ENCODE measurements around the gene PPFIA2. TPM values are rescaled to one million over a fixed set of nuclear protein-coding genes. Genes with fewer than 3 reads are reported as not detected.

Gene PPFIA2
- total RNA-seq, 4 donors from 2014 or later = 0.13 to 2.9 (median 0.76) TPM

DNA sequence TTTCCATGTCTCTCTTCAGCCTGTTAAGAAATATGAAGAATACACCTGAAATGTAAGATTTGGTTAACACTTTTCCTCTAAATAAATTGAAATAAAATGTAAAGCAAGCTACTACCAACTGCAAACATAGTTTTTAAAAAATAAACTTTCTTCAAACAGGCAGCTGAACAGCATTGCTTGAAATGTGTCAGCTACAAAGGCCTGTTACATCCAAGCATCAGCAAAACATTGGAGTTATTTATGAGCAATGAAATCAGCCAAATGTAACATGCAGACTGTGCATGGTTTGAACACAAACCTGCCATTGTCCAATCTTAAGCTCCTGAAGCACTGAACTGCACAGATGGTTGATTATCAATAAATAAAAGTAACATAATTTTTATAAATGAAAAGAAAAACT, 390.0 kb downstream of the PPFIA2 start:
- no peaks in the 10 kb centered on the region for H3K27me3 ChIP-seq
- no peaks in the 10 kb centered on the region for H3K4me1 ChIP-seq
- H3K27ac ChIP-seq (replicated peaks in 1 of 4) = no peak overlapping the region
- intact Hi-C loops (cut with DNase I) = no loop called here
- H3K4me3 ChIP-seq = no peak overlapping the region
- no peaks in the 10 kb centered on the region for H3K36me3 ChIP-seq
- no peaks in the 10 kb centered on the region for H3K9me3 ChIP-seq
- DNase-seq (ENCODE audit: extremely low spot score) = no peak
- TF ChIP-seq, protein P1, sequence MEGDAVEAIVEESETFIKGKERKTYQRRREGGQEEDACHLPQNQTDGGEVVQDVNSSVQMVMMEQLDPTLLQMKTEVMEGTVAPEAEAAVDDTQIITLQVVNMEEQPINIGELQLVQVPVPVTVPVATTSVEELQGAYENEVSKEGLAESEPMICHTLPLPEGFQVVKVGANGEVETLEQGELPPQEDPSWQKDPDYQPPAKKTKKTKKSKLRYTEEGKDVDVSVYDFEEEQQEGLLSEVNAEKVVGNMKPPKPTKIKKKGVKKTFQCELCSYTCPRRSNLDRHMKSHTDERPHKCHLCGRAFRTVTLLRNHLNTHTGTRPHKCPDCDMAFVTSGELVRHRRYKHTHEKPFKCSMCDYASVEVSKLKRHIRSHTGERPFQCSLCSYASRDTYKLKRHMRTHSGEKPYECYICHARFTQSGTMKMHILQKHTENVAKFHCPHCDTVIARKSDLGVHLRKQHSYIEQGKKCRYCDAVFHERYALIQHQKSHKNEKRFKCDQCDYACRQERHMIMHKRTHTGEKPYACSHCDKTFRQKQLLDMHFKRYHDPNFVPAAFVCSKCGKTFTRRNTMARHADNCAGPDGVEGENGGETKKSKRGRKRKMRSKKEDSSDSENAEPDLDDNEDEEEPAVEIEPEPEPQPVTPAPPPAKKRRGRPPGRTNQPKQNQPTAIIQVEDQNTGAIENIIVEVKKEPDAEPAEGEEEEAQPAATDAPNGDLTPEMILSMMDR (IDR thresholded peaks at IDR 0.05) = no peak
- TF ChIP-seq POLR2AphosphoS5 (IDR thresholded peaks at IDR 0.05) (no peak), POLR2A (IDR thresholded peaks at IDR 0.05; ENCODE audit: low read depth) (no peak), EP300 (IDR thresholded peaks at IDR 0.05) (no peak)

DNA sequence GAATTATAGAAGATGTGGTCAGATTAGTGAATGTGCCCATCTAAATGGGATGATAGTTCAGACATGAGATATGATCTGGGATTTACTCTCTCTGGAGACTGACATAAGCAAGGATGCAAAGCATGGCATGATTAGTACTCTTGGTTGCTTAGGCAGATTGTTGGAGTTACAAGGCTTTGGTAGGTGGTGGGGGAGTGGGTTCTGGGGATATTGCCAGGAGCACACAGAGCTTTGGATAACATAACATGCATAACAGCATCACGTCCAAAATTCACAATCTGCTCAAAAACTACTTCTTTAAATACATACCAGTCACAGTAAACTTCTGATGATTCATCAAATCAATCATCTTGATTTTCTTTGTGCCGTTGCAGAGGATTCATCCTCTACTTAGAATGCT, 393.9 kb downstream of the PPFIA2 start:
- intact Hi-C loops (cut with DNase I) = no loop called here
- 61% methylated on average over 2 of the region's 2 CpGs for WGBS
- TF ChIP-seq POLR2AphosphoS5 (IDR thresholded peaks at IDR 0.05) (no peak), POLR2A (IDR thresholded peaks at IDR 0.05; ENCODE audit: low read depth) (no peak), EP300 (IDR thresholded peaks at IDR 0.05) (no peak)
- TF ChIP-seq, protein P1 (IDR thresholded peaks at IDR 0.05) = no peak

DNA sequence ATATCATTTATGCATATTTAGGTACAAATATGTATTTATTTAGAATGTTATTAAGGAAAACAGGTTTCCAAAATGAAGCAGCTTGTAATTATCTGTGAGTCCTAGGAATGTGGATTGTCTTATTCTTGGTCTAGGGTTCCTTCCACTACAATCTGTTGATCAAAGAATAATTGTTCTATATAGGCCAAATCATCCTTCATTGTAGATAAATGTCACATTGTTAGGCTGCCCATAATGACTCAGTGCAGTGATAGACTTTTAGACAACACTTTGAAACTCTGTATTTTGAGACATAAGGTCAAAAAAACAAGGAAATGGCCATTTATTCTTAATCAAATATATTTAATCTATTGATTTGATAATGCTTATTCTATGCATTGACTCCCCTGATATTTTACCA, 398.2 kb downstream of the PPFIA2 start:
- no peak overlapping the region for H3K4me3 ChIP-seq
- TF ChIP-seq POLR2AphosphoS5 (IDR thresholded peaks at IDR 0.05) (no peak), EP300 (IDR thresholded peaks at IDR 0.05) (no peak)
- H3K27me3 ChIP-seq = no peaks in the 10 kb centered on the region
- H3K36me3 ChIP-seq = no peaks in the 10 kb centered on the region
- H3K27ac ChIP-seq (replicated peaks in 1 of 4) = no peak overlapping the region
- DNase-seq (ENCODE audit: extremely low spot score) = no peak
- no peaks in the 10 kb centered on the region for H3K4me1 ChIP-seq
- no peaks in the 10 kb centered on the region for H3K9me3 ChIP-seq
- intact Hi-C loops (cut with DNase I) = no loop called here

More for the DNA sequence above, 393.9 kb downstream of the PPFIA2 start:
- Histone ChIP-seq H3K4me3 (no peak overlapping the region), H3K36me3 (no peaks in the 10 kb centered on the region), H3K27me3 (no peaks in the 10 kb centered on the region), H3K4me1 (no peaks in the 10 kb centered on the region), H3K9me3 (no peaks in the 10 kb centered on the region), H3K27ac (replicated peaks in 1 of 4) (no peak overlapping the region)
- no peak for DNase-seq (ENCODE audit: extremely low spot score)

DNA sequence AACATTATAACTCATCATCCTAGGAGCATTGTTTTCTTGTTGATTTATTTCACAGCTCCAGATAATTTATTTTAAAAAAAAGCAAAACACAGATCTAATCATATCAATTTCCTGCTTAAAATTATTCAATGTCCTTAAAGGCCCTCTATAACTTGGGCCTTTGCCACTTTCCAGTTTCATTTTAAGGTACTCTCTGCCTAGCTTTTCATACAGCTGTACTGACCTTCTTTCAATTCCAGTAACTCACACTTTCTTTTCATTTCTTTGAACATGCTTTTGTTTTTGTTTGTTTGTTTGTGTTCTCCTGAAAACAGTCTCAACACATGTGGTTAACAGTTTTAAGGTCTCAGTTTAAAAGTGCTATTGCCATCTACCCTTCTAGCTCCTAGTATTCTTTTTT, 399.4 kb downstream of the PPFIA2 start:
- intact Hi-C loops (cut with DNase I) = no loop called here
- TF ChIP-seq, protein P1 (IDR thresholded peaks at IDR 0.05) = no peak
- TF ChIP-seq EP300 (IDR thresholded peaks at IDR 0.05) (no peak), POLR2A (IDR thresholded peaks at IDR 0.05; ENCODE audit: low read depth) (no peak), POLR2AphosphoS5 (IDR thresholded peaks at IDR 0.05) (no peak)
- no peak for DNase-seq (ENCODE audit: extremely low spot score)

DNA sequence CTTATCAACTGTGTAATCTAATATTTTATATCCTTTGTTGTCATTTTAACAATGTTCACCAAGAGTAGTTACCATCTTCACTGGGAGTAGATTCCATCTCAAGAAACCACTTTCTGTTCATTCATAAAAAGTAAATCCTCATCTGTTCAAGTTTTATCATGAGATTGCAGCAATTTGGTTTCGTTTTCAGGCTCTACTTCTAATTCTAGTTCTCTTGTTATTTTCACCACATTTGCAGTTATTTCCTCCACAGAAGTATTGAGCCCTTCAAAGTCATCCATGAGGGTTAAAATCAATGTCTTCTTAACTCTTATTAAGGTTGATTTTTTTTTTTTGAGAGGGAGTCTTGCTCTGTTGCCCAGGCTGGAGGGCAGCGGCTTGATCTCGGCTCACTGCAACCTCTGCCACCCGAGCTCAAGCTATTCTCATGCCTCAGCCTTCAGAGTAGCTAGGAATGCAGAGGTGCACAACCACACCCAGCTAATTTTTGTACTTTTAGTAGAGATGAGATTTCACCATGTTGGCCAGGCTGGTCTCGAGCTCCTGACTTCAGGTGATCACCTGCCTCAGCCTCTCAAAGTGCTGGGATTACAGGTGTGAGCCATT, 404.7 kb downstream of the PPFIA2 start:
- 86% methylated on average over 5 of the region's 5 CpGs for WGBS
- no peak for TF ChIP-seq POLR2A (IDR thresholded peaks at IDR 0.05; ENCODE audit: low read depth)
- TF ChIP-seq EP300 (IDR thresholded peaks at IDR 0.05) = no peak
- TF ChIP-seq POLR2AphosphoS5 (IDR thresholded peaks at IDR 0.05) = no peak
- TF ChIP-seq, protein P1 (IDR thresholded peaks at IDR 0.05) = no peak
- intact Hi-C loops (cut with DNase I) = no loop called here

More for the DNA sequence above, 399.4 kb downstream of the PPFIA2 start:
- Histone ChIP-seq H3K9me3 (no peaks in the 10 kb centered on the region), H3K27me3 (no peaks in the 10 kb centered on the region), H3K4me3 (no peak overlapping the region), H3K4me1 (no peaks in the 10 kb centered on the region), H3K27ac (replicated peaks in 1 of 4) (no peak overlapping the region), H3K36me3 (no peaks in the 10 kb centered on the region)

More for the DNA sequence above, 404.7 kb downstream of the PPFIA2 start:
- no peak for DNase-seq (ENCODE audit: extremely low spot score)
- Histone ChIP-seq H3K9me3 (no peaks in the 10 kb centered on the region), H3K27me3 (no peaks in the 10 kb centered on the region), H3K27ac (replicated peaks in 1 of 4) (no peak overlapping the region), H3K36me3 (no peaks in the 10 kb centered on the region), H3K4me1 (no peaks in the 10 kb centered on the region), H3K4me3 (no peak overlapping the region)

Data from esophagus muscularis mucosa (tissue), 4 donors.